ENCODE measurements around the gene AKAP6.

DNA sequence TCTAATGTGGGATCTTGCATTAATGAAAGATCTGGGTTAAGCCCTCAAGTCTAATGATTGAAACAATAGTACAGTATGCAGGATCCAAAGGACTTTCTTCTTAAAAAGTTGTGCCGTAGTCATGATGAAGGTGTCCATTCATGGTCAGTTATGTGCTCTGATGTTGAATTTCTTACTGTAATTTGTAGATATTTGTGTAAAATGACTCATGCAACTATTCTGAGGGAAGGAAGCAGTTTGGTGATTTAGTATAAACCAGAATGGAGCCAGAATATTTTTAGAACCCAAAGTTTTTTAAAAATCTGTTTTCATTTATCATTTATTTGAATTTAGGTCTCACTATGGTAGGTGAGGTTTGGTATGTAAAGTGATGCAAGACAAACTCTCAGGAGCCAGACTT, 151.2 kb downstream of the AKAP6 start:
- TF ChIP-seq, protein P1, sequence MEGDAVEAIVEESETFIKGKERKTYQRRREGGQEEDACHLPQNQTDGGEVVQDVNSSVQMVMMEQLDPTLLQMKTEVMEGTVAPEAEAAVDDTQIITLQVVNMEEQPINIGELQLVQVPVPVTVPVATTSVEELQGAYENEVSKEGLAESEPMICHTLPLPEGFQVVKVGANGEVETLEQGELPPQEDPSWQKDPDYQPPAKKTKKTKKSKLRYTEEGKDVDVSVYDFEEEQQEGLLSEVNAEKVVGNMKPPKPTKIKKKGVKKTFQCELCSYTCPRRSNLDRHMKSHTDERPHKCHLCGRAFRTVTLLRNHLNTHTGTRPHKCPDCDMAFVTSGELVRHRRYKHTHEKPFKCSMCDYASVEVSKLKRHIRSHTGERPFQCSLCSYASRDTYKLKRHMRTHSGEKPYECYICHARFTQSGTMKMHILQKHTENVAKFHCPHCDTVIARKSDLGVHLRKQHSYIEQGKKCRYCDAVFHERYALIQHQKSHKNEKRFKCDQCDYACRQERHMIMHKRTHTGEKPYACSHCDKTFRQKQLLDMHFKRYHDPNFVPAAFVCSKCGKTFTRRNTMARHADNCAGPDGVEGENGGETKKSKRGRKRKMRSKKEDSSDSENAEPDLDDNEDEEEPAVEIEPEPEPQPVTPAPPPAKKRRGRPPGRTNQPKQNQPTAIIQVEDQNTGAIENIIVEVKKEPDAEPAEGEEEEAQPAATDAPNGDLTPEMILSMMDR (IDR thresholded peaks at IDR 0.05): no peak
- TF ChIP-seq POLR2AphosphoS5 (IDR thresholded peaks at IDR 0.05) (no peak), EP300 (IDR thresholded peaks at IDR 0.05) (no peak), POLR2A (IDR thresholded peaks at IDR 0.05) (no peak)
